Measurements from ENCODE around the gene ECT2L.

DNA sequence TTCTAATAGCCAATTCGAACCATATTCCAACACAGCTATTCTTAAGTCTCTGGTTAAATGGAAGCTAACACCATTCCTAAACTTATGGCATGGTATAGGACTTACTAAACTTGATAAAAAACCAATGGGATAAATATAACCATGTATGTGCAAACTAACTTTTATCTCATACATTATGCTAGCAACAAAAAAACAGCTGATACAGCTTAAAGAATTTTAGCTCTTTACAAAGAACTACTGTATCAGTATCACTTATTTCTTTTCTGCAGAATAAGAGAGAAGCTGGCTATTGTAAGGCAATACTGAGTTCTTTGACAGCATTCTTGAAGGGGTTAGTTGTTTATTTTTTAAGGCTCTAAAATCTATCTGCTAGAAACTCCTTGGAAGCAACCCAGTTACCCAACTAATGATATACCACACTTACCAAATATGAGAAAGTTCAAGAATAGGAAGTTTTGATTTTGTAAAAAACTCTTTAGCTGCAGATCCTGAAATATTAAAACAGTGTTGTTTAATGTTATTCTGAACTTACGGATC is 147.3 kb downstream of the ECT2L start:
- no peak for TF ChIP-seq POLR2A (IDR thresholded peaks at IDR 0.05)
- TF ChIP-seq, protein P1, sequence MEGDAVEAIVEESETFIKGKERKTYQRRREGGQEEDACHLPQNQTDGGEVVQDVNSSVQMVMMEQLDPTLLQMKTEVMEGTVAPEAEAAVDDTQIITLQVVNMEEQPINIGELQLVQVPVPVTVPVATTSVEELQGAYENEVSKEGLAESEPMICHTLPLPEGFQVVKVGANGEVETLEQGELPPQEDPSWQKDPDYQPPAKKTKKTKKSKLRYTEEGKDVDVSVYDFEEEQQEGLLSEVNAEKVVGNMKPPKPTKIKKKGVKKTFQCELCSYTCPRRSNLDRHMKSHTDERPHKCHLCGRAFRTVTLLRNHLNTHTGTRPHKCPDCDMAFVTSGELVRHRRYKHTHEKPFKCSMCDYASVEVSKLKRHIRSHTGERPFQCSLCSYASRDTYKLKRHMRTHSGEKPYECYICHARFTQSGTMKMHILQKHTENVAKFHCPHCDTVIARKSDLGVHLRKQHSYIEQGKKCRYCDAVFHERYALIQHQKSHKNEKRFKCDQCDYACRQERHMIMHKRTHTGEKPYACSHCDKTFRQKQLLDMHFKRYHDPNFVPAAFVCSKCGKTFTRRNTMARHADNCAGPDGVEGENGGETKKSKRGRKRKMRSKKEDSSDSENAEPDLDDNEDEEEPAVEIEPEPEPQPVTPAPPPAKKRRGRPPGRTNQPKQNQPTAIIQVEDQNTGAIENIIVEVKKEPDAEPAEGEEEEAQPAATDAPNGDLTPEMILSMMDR (IDR thresholded peaks at IDR 0.05) = no peak

Data from testis (tissue), 2 donors.